Islet precursor cell (in vitro differentiated cells): ENCODE measurements around the gene SIX6.
"Not testable (repeated sequence)": the region's sequence is repeated elsewhere in the genome, so short reads cannot be mapped to it uniquely, and the experiment has no call there.

Source experiments
- DNase-seq: peaks from one replicate; pipeline ENCODE4 v3.0.0-alpha.2; 2018

SIX6 gene

GRCh38 chr14:60508707-60509437 lies at the start of gene SIX6:
Gene SIX6 (plus strand): TSS chr14:60509146. CDS start chr14:60509399, 253 bp downstream.
- peak; percentile 90 for DNase-seq

- DNase-seq = not testable (repeated sequence)
These were observed 28.7 kb upstream of the SIX6 start for GRCh38 chr14:60480248-60480647.

- DNase-seq = no peak
These were observed 26.2 kb upstream of the SIX6 start for GRCh38 chr14:60482743-60483142.

GRCh38 chr14:60485057-60485597 lies 23.8 kb upstream of the SIX6 start:
- no peak for DNase-seq

- DNase-seq = peak; percentile 85
These were observed 23.2 kb upstream of the SIX6 start, which contains the start of gene C14orf39 for GRCh38 chr14:60485598-60486251. Gene C14orf39 (minus strand): TSS chr14:60486063. CDS start chr14:60485078, 985 bp downstream.

GRCh38 chr14:60487211-60487610 lies 21.7 kb upstream of the SIX6 start:
- no peak for DNase-seq

- DNase-seq = no peak
These were observed 20.8 kb upstream of the SIX6 start for GRCh38 chr14:60488175-60488574.

- DNase-seq = no peak
These were observed 18.7 kb upstream of the SIX6 start for GRCh38 chr14:60490270-60490669.

GRCh38 chr14:60495946-60496345 lies 13.0 kb upstream of the SIX6 start:
- no peak for DNase-seq

- no peak for DNase-seq
These were observed 6.4 kb upstream of the SIX6 start for GRCh38 chr14:60502541-60502940.

GRCh38 chr14:60505448-60505847 lies 3.5 kb upstream of the SIX6 start:
- no peak for DNase-seq

- DNase-seq = no peak
These were observed 2.9 kb upstream of the SIX6 start for GRCh38 chr14:60506010-60506409.

- DNase-seq = no peak
These were observed 2.4 kb upstream of the SIX6 start for GRCh38 chr14:60506462-60506984.

- no peak for DNase-seq
These were observed 1.7 kb upstream of the SIX6 start for GRCh38 chr14:60506985-60507829.

GRCh38 chr14:60508363-60508706 lies 611 bp upstream of the SIX6 start:
- DNase-seq = no peak

- DNase-seq = no peak
These were observed 700 bp downstream of the SIX6 start for GRCh38 chr14:60509438-60510253.

GRCh38 chr14:60510254-60510950 lies 1.5 kb downstream of the SIX6 start:
- no peak for DNase-seq

GRCh38 chr14:60510951-60511599 lies 2.1 kb downstream of the SIX6 start:
- DNase-seq = no peak

- DNase-seq = no peak
These were observed 3.2 kb downstream of the SIX6 start for GRCh38 chr14:60512126-60512525.

- DNase-seq = no peak
These were observed 4.1 kb downstream of the SIX6 start for GRCh38 chr14:60512973-60513571.

GRCh38 chr14:60514378-60514740 lies 5.4 kb downstream of the SIX6 start:
- DNase-seq = no peak
